ENCODE measurements around the gene PXK.
A peak's percentile ranks its signal among the peaks of the same experiment; 100 is the strongest.

The PXK gene

DNA sequence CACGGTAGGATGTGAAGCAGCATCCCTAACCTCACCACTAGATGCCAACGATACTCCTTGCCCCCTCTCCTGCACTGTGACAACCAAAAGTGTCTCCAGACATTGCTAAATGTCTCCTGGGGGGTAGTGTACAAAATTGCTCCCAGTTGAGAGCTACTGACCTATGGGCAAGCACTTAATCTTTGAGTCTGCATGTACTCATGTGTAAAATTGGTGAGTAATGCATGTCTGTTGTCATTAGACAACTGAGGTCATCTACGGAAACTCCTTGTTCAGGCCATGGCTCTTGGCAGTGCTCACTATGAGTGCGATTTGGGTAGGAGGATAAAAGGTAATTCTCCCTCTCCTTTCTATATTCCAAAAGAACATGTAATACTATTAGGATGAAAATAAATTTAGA lies 71.7 kb downstream of the PXK start:
- TF ChIP-seq, protein P1, sequence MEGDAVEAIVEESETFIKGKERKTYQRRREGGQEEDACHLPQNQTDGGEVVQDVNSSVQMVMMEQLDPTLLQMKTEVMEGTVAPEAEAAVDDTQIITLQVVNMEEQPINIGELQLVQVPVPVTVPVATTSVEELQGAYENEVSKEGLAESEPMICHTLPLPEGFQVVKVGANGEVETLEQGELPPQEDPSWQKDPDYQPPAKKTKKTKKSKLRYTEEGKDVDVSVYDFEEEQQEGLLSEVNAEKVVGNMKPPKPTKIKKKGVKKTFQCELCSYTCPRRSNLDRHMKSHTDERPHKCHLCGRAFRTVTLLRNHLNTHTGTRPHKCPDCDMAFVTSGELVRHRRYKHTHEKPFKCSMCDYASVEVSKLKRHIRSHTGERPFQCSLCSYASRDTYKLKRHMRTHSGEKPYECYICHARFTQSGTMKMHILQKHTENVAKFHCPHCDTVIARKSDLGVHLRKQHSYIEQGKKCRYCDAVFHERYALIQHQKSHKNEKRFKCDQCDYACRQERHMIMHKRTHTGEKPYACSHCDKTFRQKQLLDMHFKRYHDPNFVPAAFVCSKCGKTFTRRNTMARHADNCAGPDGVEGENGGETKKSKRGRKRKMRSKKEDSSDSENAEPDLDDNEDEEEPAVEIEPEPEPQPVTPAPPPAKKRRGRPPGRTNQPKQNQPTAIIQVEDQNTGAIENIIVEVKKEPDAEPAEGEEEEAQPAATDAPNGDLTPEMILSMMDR (IDR thresholded peaks at IDR 0.05; ENCODE audit: low read depth, low read length, missing control alignments): no peak
- in situ Hi-C loops (cut with HindIII; ENCODE audit: low sequenced_read_pairs): no loop called here
- H3K4me3 ChIP-seq (ENCODE audit: low read depth, low read length): no peak overlapping the region
- peak; percentile 63 for DNase-seq (ENCODE audit: low read depth)

DNA sequence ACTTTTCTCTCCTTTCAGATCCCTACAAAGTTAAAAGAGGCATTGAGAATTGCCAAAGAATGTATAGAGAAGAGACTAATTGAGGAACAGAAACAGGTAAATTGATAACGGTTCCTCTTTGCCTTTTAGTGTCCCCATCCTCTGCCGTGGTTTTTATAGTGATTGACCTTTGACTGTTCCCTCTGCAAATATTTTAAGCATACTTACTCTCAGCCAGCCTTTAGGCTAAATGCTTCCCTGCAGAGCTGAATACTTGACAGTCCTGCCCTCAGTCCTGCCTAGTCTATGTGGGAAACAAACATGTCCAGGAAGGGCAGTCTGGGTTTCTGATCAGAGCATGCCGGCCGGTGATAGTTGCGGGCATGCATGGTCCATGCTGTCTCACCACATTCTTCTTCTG lies 76.2 kb downstream of the PXK start:
- in situ Hi-C loops (cut with HindIII; ENCODE audit: low sequenced_read_pairs): no loop called here
- no peak for DNase-seq (ENCODE audit: low read depth)
- no peak overlapping the region for H3K4me3 ChIP-seq (ENCODE audit: low read depth, low read length)
- TF ChIP-seq, protein P1 (IDR thresholded peaks at IDR 0.05; ENCODE audit: low read depth, low read length, missing control alignments): no peak

DNA sequence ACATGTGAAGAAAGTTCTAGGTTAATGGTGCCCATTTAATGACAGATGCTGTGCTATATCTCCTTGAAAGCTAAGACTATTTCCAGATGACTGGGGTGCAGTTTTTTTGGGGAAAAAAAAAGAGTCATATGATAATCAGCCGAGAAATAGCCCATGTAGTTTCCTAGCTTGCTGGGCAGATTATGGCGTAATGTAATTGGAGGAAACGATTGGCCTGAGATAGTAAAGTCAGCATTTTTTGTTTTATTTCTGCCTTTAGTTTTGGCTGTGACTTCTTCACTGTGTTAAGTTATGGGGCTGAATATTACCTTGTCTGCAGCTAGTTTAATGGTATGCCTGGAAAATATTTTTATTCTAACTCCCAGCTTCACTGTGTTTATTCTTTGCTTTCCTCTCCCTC lies 77.0 kb downstream of the PXK start:
- in situ Hi-C loops (cut with HindIII; ENCODE audit: low sequenced_read_pairs): loop anchor here (5.0 kb wide), 1 partner anchor 87 kb away; no protein-coding TSS in a partner anchor
- H3K4me3 ChIP-seq (ENCODE audit: low read depth, low read length): no peak overlapping the region
- TF ChIP-seq, protein P1 (IDR thresholded peaks at IDR 0.05; ENCODE audit: low read depth, low read length, missing control alignments): no peak
- no peak for DNase-seq (ENCODE audit: low read depth)

GRCh38 chr3:58411036-58411435 lies 78.3 kb downstream of the PXK start:
- TF ChIP-seq, protein P1 (IDR thresholded peaks at IDR 0.05; ENCODE audit: low read depth, low read length, missing control alignments): no peak
- in situ Hi-C loops (cut with HindIII; ENCODE audit: low sequenced_read_pairs): loop anchor here (5.0 kb wide), 1 partner anchor 89 kb away; no protein-coding TSS in a partner anchor
- H3K4me3 ChIP-seq (ENCODE audit: low read depth, low read length): no peak overlapping the region
- DNase-seq (ENCODE audit: low read depth): no peak

DNA sequence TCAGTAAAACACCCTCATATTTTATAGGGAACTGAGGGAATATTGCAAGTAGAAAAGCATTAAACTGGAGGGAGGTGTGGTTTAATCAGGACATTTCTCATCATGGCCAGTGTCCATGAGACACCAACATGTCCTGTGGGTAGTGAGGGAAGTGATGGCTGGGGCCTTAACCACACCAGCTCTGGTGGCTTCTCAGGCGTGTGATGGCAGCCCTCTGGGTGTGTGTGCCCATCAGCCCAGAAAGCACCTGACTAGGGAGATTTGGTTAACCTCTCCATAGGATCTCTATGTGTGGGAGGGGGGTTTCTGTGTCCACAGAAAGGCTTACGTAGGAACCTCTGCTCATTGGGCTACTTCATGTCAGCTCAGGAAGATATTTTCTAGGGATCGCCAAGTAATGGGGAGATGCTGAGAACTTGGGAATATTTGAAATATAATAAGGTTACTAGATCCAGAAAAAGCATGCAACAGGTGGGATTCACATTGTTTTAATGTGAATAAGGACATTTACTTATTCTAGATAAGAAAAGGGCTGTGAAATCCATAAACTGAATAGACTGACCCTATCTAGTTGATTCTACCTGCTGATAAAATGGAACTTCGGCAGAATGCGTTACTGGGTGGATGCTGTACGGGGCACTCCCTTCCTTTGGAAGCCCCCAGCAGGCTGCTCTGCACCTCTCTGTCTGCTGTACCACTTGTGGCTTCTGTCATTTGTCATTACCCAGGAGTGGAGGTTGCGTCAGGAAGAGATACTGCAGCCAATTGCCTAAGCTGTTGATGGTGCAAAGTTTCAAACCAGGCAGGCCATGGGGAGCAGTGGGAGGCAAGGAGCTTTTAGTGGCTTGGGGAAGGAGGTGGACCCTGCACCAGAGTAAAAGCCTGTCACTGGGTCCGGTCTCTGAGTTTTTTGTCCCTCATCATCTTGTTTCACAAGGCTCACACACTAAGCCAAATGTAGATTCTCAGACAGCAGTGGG lies 79.4 kb downstream of the PXK start:
- H3K4me3 ChIP-seq (ENCODE audit: low read depth, low read length): no peak overlapping the region
- TF ChIP-seq, protein P1 (IDR thresholded peaks at IDR 0.05; ENCODE audit: low read depth, low read length, missing control alignments): no peak
- in situ Hi-C loops (cut with HindIII; ENCODE audit: low sequenced_read_pairs): loop anchor here (5.0 kb wide), 1 partner anchor 90 kb away; no protein-coding TSS in a partner anchor
- DNase-seq (ENCODE audit: low read depth): no peak

DNA sequence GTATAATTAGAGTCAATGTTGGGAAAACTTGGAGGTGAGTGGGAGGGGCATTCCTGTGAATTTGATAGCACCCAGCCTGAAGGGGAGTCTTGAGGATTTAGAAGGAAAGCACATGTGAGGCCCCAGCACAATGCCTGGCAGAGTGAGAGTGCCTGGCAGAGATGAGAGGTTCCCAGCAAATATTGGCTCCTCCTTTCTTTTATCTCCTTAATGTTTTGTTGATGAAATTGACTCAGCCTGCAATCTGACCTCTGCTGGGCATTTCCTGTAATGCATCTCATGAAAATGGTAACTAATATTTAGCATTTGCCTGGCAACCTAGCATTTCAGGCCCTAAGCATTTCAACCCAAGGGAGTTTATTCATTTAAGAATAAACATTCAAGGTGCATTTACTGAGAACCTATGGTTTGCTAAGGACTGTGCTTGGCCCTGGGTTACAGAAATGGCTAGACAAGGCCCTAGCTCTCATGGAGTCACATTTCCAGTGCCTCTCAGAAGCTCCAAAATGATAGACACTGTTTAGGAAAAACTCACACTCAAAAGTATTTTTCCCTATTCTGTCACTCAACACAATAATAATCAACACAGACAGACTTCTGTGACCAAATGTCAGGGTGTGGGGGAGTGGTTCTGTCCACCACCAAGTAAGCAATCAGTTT lies 82.0 kb downstream of the PXK start:
- H3K4me3 ChIP-seq (ENCODE audit: low read depth, low read length): no peak overlapping the region
- peak; percentile 57 for DNase-seq (ENCODE audit: low read depth)
- TF ChIP-seq, protein P1 (IDR thresholded peaks at IDR 0.05; ENCODE audit: low read depth, low read length, missing control alignments): peak; percentile 69
- in situ Hi-C loops (cut with HindIII; ENCODE audit: low sequenced_read_pairs): loop anchor here (5.0 kb wide), 1 partner anchor 92 kb away; no protein-coding TSS in a partner anchor

Data from astrocyte of the cerebellum (primary cell).